OCI-LY1 (cell line): Measurements from ENCODE around the gene MSX1.

Experiments used
- EZH2 ChIP-seq: fragments of 200-600 bp; sonication (generic), shearing (Covaris generic); IDR thresholded peaks from 2 replicates; pipeline ENCODE4 v1.8.0; 2017; ENCODE audit warnings: borderline replicate concordance, mixed run types, mild to moderate bottlenecking, antibody characterized with exemption, low read length, moderate library complexity, mixed read lengths
- TF ChIP-seq, protein P1 (sequence below): fragments of 200-600 bp; sonication (generic), shearing (Covaris generic); IDR thresholded peaks from 2 replicates; pipeline ENCODE4 v1.5.1; 2017; ENCODE audit warnings: mild to moderate bottlenecking, antibody characterized with exemption, low read length, moderate library complexity, mixed read lengths

GRCh38 chr4:4825431-4825830, 34.0 kb upstream of the MSX1 start:
- TF ChIP-seq, protein P1, sequence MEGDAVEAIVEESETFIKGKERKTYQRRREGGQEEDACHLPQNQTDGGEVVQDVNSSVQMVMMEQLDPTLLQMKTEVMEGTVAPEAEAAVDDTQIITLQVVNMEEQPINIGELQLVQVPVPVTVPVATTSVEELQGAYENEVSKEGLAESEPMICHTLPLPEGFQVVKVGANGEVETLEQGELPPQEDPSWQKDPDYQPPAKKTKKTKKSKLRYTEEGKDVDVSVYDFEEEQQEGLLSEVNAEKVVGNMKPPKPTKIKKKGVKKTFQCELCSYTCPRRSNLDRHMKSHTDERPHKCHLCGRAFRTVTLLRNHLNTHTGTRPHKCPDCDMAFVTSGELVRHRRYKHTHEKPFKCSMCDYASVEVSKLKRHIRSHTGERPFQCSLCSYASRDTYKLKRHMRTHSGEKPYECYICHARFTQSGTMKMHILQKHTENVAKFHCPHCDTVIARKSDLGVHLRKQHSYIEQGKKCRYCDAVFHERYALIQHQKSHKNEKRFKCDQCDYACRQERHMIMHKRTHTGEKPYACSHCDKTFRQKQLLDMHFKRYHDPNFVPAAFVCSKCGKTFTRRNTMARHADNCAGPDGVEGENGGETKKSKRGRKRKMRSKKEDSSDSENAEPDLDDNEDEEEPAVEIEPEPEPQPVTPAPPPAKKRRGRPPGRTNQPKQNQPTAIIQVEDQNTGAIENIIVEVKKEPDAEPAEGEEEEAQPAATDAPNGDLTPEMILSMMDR: no peak
- no peak for TF ChIP-seq EZH2
